Muscle of leg (tissue), 11 donors: ENCODE measurements around the gene CLEC2L. TPM values are rescaled to one million over a fixed set of nuclear protein-coding genes. Genes with fewer than 3 reads are reported as not detected.

ENCODE experiments used
- DNase-seq: peaks from one replicate; pipeline ENCODE4 v3.0.0; 2013
- H3K27ac ChIP-seq: one replicate; pipeline ENCODE4 v1.5.1; 2013; ENCODE audit warnings: mild to moderate bottlenecking, low read length, control low read depth
- H3K27me3 ChIP-seq: one replicate; pipeline ENCODE4 v1.6.1; 2013; ENCODE audit warnings: low read length; ENCODE audit not compliant: control insufficient read depth, insufficient read depth
- H3K36me3 ChIP-seq: one replicate; pipeline ENCODE4 v1.6.1; 2013; ENCODE audit warnings: low read length; ENCODE audit not compliant: control insufficient read depth, insufficient read depth
- H3K4me1 ChIP-seq: one replicate; pipeline ENCODE4 v1.6.1; 2013; ENCODE audit warnings: low read length; ENCODE audit not compliant: control insufficient read depth, insufficient read depth
- H3K4me3 ChIP-seq: one replicate; pipeline ENCODE4 v1.5.1; 2013; ENCODE audit warnings: low read length, control low read depth
- H3K9me3 ChIP-seq: replicated peaks from 2 replicates; pipeline ENCODE4 v1.6.1; 2013; ENCODE audit warnings: low read depth, low read length; ENCODE audit not compliant: control insufficient read depth
- WGBS: methylation state at CpG from one replicate; pipeline ENCODE4 v1.1.5; 2013; ENCODE audit warnings: missing lambda C conversion rate; ENCODE audit not compliant: insufficient coverage; 5-methylcytosine and 5-hydroxymethylcytosine counted together
- polyA plus RNA-seq, 8 donors: library from polyadenylated mRNA; unstranded; fragments of 120-200 nt; gene quantifications; one replicate each; pipeline versions ENCODE4 v1.2.1 to v1.2.3, GENCODE V29; 2013; ENCODE audit warnings: inconsistent platforms in 1 of 8, low replicate concordance in 1 of 8; ENCODE audit not compliant: insufficient read length in 8 of 8, insufficient read depth in 1 of 8
- total RNA-seq: library from RNA; stranded (reverse); fragments of 120-200 nt; gene quantifications from one replicate; pipeline ENCODE4 v1.2.4, GENCODE V29; 2013

CLEC2L gene
- total and polyA plus RNA-seq, 9 donors: 0.85 to 2.1 (median 1.3) TPM

GRCh38 chr7:139585042-139585441 lies 61.6 kb downstream of the CLEC2L start:
- DNase-seq: no peak
- no peaks in the 10 kb centered on the region for H3K9me3 ChIP-seq
- H3K27me3 ChIP-seq: no peaks in the 10 kb centered on the region
- no peak overlapping the region for H3K27ac ChIP-seq
- 74% methylated on average over 5 of the region's 5 CpGs for WGBS
- H3K4me3 ChIP-seq: no peak overlapping the region
- H3K4me1 ChIP-seq: peaks cover 3% of the 10 kb centered on the region
- peaks cover 57% of the 10 kb centered on the region for H3K36me3 ChIP-seq

- DNase-seq: no peak
- Histone ChIP-seq H3K4me3 (no peak overlapping the region), H3K4me1 (peaks cover 3% of the 10 kb centered on the region), H3K27ac (no peak overlapping the region), H3K36me3 (peaks cover 59% of the 10 kb centered on the region), H3K9me3 (no peaks in the 10 kb centered on the region), H3K27me3 (no peaks in the 10 kb centered on the region)
- WGBS: no CpG with 5 or more reads among the region's 3 CpGs
These were observed 62.8 kb downstream of the CLEC2L start for GRCh38 chr7:139586286-139586685.

- H3K36me3 ChIP-seq: peaks cover 52% of the 10 kb centered on the region
These were observed 64.0 kb downstream of the CLEC2L start for GRCh38 chr7:139587535-139587934.

GRCh38 chr7:139588632-139589031 lies 65.1 kb downstream of the CLEC2L start:
- WGBS: 69% methylated on average over 5 of the region's 7 CpGs
- no peak overlapping the region for H3K27ac ChIP-seq
- no peak overlapping the region for H3K4me3 ChIP-seq
- H3K9me3 ChIP-seq: no peaks in the 10 kb centered on the region
- peaks cover 3% of the 10 kb centered on the region for H3K4me1 ChIP-seq
- peak; percentile 72 for DNase-seq
- H3K27me3 ChIP-seq: no peaks in the 10 kb centered on the region
- H3K36me3 ChIP-seq: peaks cover 51% of the 10 kb centered on the region

More at GRCh38 chr7:139587535-139587934, 64.0 kb downstream of the CLEC2L start:
- Histone ChIP-seq H3K4me3 (no peak overlapping the region), H3K27ac (no peak overlapping the region), H3K9me3 (no peaks in the 10 kb centered on the region), H3K27me3 (no peaks in the 10 kb centered on the region), H3K4me1 (peaks cover 3% of the 10 kb centered on the region)
- 93% methylated on average over 2 of the region's 7 CpGs for WGBS
- no peak for DNase-seq

- Histone ChIP-seq H3K9me3 (no peaks in the 10 kb centered on the region), H3K27me3 (no peaks in the 10 kb centered on the region), H3K4me3 (no peak overlapping the region), H3K4me1 (peaks cover 3% of the 10 kb centered on the region), H3K36me3 (peaks cover 46% of the 10 kb centered on the region), H3K27ac (no peak overlapping the region)
- 100% methylated on average over 1 of the region's 1 CpG for WGBS
- no peak for DNase-seq
These were observed 66.0 kb downstream of the CLEC2L start for GRCh38 chr7:139589474-139589873.

- peaks cover 55% of the 10 kb centered on the region for H3K36me3 ChIP-seq
- H3K27ac ChIP-seq: no peak overlapping the region
- no peaks in the 10 kb centered on the region for H3K9me3 ChIP-seq
- no CpG with 5 or more reads among the region's 3 CpGs for WGBS
- H3K27me3 ChIP-seq: no peaks in the 10 kb centered on the region
- no peak for DNase-seq
- no peak overlapping the region for H3K4me3 ChIP-seq
- peaks cover 3% of the 10 kb centered on the region for H3K4me1 ChIP-seq
These were observed 68.2 kb downstream of the CLEC2L start for GRCh38 chr7:139591550-139592195.

GRCh38 chr7:139592801-139593461 lies 69.4 kb downstream of the CLEC2L start:
- Histone ChIP-seq H3K36me3 (peaks cover 60% of the 10 kb centered on the region), H3K4me1 (peaks cover 3% of the 10 kb centered on the region), H3K4me3 (no peak overlapping the region), H3K27me3 (no peaks in the 10 kb centered on the region), H3K9me3 (no peaks in the 10 kb centered on the region), H3K27ac (no peak overlapping the region)
- 100% methylated on average over 3 of the region's 4 CpGs for WGBS
- DNase-seq: no peak

GRCh38 chr7:139594090-139594489 lies 70.6 kb downstream of the CLEC2L start:
- 71% methylated on average over 1 of the region's 2 CpGs for WGBS
- H3K4me3 ChIP-seq: no peak overlapping the region
- no peak for DNase-seq
- no peaks in the 10 kb centered on the region for H3K9me3 ChIP-seq
- H3K27me3 ChIP-seq: no peaks in the 10 kb centered on the region
- no peaks in the 10 kb centered on the region for H3K4me1 ChIP-seq
- H3K27ac ChIP-seq: no peak overlapping the region
- H3K36me3 ChIP-seq: peaks cover 61% of the 10 kb centered on the region

Other genes with a start within 250 kb of the CLEC2L start
- gene FMC1, start 182.3 kb upstream of the CLEC2L start, total RNA-seq: 21.1 TPM
- 10 to 100 TPM; 13.5 to 22.7 (median 17.7) TPM for gene FMC1, start 182.3 kb upstream of the CLEC2L start, polyA plus RNA-seq
- gene LUC7L2, start 163.8 kb upstream of the CLEC2L start, total RNA-seq: 28.5 TPM
- gene LUC7L2, start 163.8 kb upstream of the CLEC2L start, polyA plus RNA-seq: 10 to 100 TPM; 54.5 to 80.4 (median 62.4) TPM
- 0.04 TPM for gene KLRG2, start 40.0 kb upstream of the CLEC2L start, total RNA-seq
- gene KLRG2, start 40.0 kb upstream of the CLEC2L start, polyA plus RNA-seq: 1 to 10 TPM in 1 of 8 donors, under 1 TPM in 1, not detected in 6; 0.11 to 1.0 TPM